CD14-positive monocyte (primary cell): ENCODE measurements around the gene SLC4A7. TPM values are rescaled to one million over a fixed set of nuclear protein-coding genes. Genes with fewer than 3 reads are reported as not detected.

Experiments
- DNase-seq, 3 donors: peaks; one replicate each; pipeline ENCODE4 v3.0.0-alpha.2; 2011 to 2022
- H2AFZ ChIP-seq: 2 replicates; pipeline ENCODE4 v1.6.0; 2012; ENCODE audit warnings: mild to moderate bottlenecking, low read depth, low read length, inconsistent platforms; ENCODE audit not compliant: insufficient read depth, poor library complexity, severe bottlenecking
- H3K27ac ChIP-seq, 2 donors: 1 replicate in 1 of 2; 2 replicates in 1 of 2; pipeline ENCODE4 v1.5.1; 2012 to 2013; ENCODE audit warnings: low read length in 2 of 2, control low read depth in 1 of 2, inconsistent platforms in 1 of 2, low read depth in 1 of 2, mild to moderate bottlenecking in 1 of 2
- H3K27me3 ChIP-seq, 2 donors: one replicate each; pipeline versions ENCODE4 v1.6.0 to v1.6.1; 2011 to 2013; ENCODE audit warnings: low read length in 2 of 2; ENCODE audit not compliant: control insufficient read depth in 2 of 2, insufficient read depth in 2 of 2
- H3K36me3 ChIP-seq, 2 donors: replicated peaks in 1 of 2; 1 replicate in 1 of 2; 2 replicates in 1 of 2; pipeline versions ENCODE4 v1.5.1 to v1.6.1; 2012 to 2013; ENCODE audit warnings: low read length in 2 of 2, control low read depth in 1 of 2, inconsistent platforms in 1 of 2, mild to moderate bottlenecking in 1 of 2; ENCODE audit not compliant: insufficient read depth in 2 of 2, control insufficient read depth in 1 of 2
- H3K4me1 ChIP-seq, 2 donors: 1 replicate in 1 of 2; 2 replicates in 1 of 2; pipeline versions ENCODE4 v1.5.1 to v1.6.1; 2012 to 2013; ENCODE audit warnings: low read length in 2 of 2, control low read depth in 1 of 2, inconsistent platforms in 1 of 2, mild to moderate bottlenecking in 1 of 2, moderate library complexity in 1 of 2; ENCODE audit not compliant: insufficient read depth in 2 of 2, control insufficient read depth in 1 of 2
- H3K4me2 ChIP-seq: replicated peaks from 2 replicates; pipeline ENCODE3; 2012; ENCODE audit warnings: low read length, moderate library complexity, mild to moderate bottlenecking; ENCODE audit not compliant: poor library complexity, severe bottlenecking; ENCODE audit errors: extremely low read depth
- H3K4me3 ChIP-seq, 3 experiments: fragments of 200-600 bp in 1 of 3; sonication (generic) in 1 of 3; replicated peaks in 1 of 3; 1 replicate in 2 of 3; 2 replicates in 1 of 3; pipeline ENCODE4 v1.5.1; 2011 to 2013; ENCODE audit warnings: low read length in 3 of 3, mild to moderate bottlenecking in 3 of 3, control low read depth in 2 of 3, low read depth in 2 of 3, inconsistent platforms in 1 of 3, moderate library complexity in 1 of 3
- H3K79me2 ChIP-seq: 2 replicates; pipeline ENCODE4 v1.6.0; 2012; ENCODE audit warnings: mild to moderate bottlenecking, control low read depth, inconsistent platforms, low read length, moderate library complexity; ENCODE audit not compliant: insufficient read depth
- H3K9ac ChIP-seq: 2 replicates; pipeline ENCODE4 v1.6.0; 2017; ENCODE audit warnings: low read length, mild to moderate bottlenecking; ENCODE audit not compliant: insufficient read depth, poor library complexity, severe bottlenecking
- H3K9me3 ChIP-seq, 2 donors: replicated peaks in 1 of 2; 1 replicate in 1 of 2; 2 replicates in 1 of 2; pipeline versions ENCODE4 v1.5.1 to v1.6.1; 2012 to 2013; ENCODE audit warnings: low read length in 2 of 2, control low read depth in 1 of 2; ENCODE audit not compliant: control insufficient read depth in 1 of 2, insufficient read depth in 1 of 2
- H4K20me1 ChIP-seq: 2 replicates; pipeline ENCODE4 v1.6.0; 2012; ENCODE audit warnings: mild to moderate bottlenecking, low read length, control low read depth, moderate library complexity; ENCODE audit not compliant: insufficient read depth
- H3K27ac Mint-ChIP-seq, 7 donors: one replicate each; pipeline ENCODE4 v1.8.0; 2020; ENCODE audit warnings: mild to moderate bottlenecking in 7 of 7, mixed read lengths in 7 of 7, moderate library complexity in 6 of 7, inconsistent platforms in 2 of 7
- H3K27me3 Mint-ChIP-seq, 3 donors: one replicate each; pipeline ENCODE4 v1.8.0; 2021 to 2022; ENCODE audit warnings: low read depth in 3 of 3, mild to moderate bottlenecking in 3 of 3, mixed read lengths in 3 of 3, moderate library complexity in 3 of 3, inconsistent platforms in 1 of 3
- H3K36me3 Mint-ChIP-seq, 2 donors: one replicate each; pipeline ENCODE4 v1.8.0; 2020; ENCODE audit warnings: mixed read lengths in 2 of 2, inconsistent platforms in 1 of 2, mild to moderate bottlenecking in 1 of 2
- H3K4me1 Mint-ChIP-seq: one replicate; pipeline ENCODE4 v1.8.0; 2020; ENCODE audit warnings: mild to moderate bottlenecking, mixed read lengths
- H3K4me3 Mint-ChIP-seq, 2 donors: one replicate each; pipeline ENCODE4 v1.8.0; 2020; ENCODE audit warnings: mild to moderate bottlenecking in 2 of 2, mixed read lengths in 2 of 2, moderate library complexity in 1 of 2
- H3K9me3 Mint-ChIP-seq, 7 donors: one replicate each; pipeline ENCODE4 v1.8.0; 2020 to 2022; ENCODE audit warnings: mixed read lengths in 7 of 7, mild to moderate bottlenecking in 6 of 7, moderate library complexity in 6 of 7, inconsistent platforms in 2 of 7
- WGBS: methylation state at CpG from one replicate; pipeline ENCODE4 v1.1.5; 2013; ENCODE audit warnings: missing lambda C conversion rate; ENCODE audit not compliant: insufficient coverage; 5-methylcytosine and 5-hydroxymethylcytosine counted together
- intact Hi-C, 2 donors: fragments of 100-400 bp; cut with micrococcal nuclease; formaldehyde crosslinking; loops; one replicate each; pipeline versions ENCODE4 v1.15.0 to v1.15.1; 2023
- polyA plus RNA-seq, 3 donors: library from polyadenylated mRNA; depleted of rRNA in 1 of 3; unstranded in 2 of 3; stranded (reverse) in 1 of 3; fragments of 300-500 nt in 2 of 3; fragments of >200 nt in 1 of 3; fragmentation: Illumina TruSeq in 2 of 3; gene quantifications; 1 replicate in 2 of 3; 2 replicates in 1 of 3; pipeline ENCODE4 v1.2.3, GENCODE V29; 2012 to 2021
- TF ChIP-seq, protein P1 (sequence below): fragments of 200-600 bp; IDR thresholded peaks from one replicate; pipeline ENCODE4 v1.8.0; 2022; ENCODE audit warnings: antibody characterized with exemption, mild to moderate bottlenecking

SLC4A7 gene
- polyA plus RNA-seq, 3 donors = 5.4 to 7.6 (median 5.5) TPM

- H3K27me3 ChIP-seq = no peaks in the 10 kb centered on the region
- intact Hi-C loops = no loop called here
- no peaks in the 10 kb centered on the region for H4K20me1 ChIP-seq
- no peak overlapping the region for H3K4me2 ChIP-seq
- Mint-ChIP-seq H3K4me1 (peaks cover 20% of the 10 kb centered on the region), H3K9me3 (peaks cover 0 to 2% (median 0%) of the 10 kb centered on the region in 7 donors), H3K36me3 (no peaks in the 10 kb centered on the region), H3K4me3 (no peak overlapping the region), H3K27me3 (peaks cover 0 to 2% (median 1%) of the 10 kb centered on the region in 3 donors), H3K27ac (no peak overlapping the region)
- H3K36me3 ChIP-seq = no peaks in the 10 kb centered on the region
- no peaks in the 10 kb centered on the region for H3K79me2 ChIP-seq
- H3K9ac ChIP-seq = no peak overlapping the region
- H3K9me3 ChIP-seq = no peaks in the 10 kb centered on the region
- no peak for DNase-seq
- WGBS = 96% methylated on average over 3 of the region's 5 CpGs
- TF ChIP-seq, protein P1, sequence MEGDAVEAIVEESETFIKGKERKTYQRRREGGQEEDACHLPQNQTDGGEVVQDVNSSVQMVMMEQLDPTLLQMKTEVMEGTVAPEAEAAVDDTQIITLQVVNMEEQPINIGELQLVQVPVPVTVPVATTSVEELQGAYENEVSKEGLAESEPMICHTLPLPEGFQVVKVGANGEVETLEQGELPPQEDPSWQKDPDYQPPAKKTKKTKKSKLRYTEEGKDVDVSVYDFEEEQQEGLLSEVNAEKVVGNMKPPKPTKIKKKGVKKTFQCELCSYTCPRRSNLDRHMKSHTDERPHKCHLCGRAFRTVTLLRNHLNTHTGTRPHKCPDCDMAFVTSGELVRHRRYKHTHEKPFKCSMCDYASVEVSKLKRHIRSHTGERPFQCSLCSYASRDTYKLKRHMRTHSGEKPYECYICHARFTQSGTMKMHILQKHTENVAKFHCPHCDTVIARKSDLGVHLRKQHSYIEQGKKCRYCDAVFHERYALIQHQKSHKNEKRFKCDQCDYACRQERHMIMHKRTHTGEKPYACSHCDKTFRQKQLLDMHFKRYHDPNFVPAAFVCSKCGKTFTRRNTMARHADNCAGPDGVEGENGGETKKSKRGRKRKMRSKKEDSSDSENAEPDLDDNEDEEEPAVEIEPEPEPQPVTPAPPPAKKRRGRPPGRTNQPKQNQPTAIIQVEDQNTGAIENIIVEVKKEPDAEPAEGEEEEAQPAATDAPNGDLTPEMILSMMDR = no peak
- peaks cover 5 to 18% of the 10 kb centered on the region in 2 donors for H3K4me1 ChIP-seq
- H3K4me3 ChIP-seq = no peak overlapping the region
- no peak overlapping the region for H3K27ac ChIP-seq
- H2AFZ ChIP-seq = no peak overlapping the region
Observed at GRCh38 chr3:27503526-27503925, 19.3 kb upstream of the SLC4A7 start.

DNA sequence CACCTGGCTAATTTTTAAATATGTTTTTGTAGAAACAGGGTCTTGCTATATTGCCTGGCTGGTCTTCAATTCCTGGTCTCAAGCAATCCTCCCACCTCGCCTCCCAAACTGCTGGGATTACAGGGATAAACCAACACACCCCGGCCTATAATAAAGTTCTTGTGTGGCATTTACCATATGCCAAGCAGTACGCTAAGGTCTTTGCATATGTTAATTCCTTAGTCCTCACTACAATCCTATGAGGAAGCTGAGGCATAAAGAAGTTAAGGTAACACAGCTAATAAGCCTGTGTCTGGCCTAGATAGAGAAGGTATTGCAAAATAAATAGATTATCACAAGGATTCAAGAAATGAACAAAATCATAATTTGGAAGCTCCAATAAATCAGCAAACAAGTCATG is 17.6 kb upstream of the SLC4A7 start:
- no peak overlapping the region for H3K4me2 ChIP-seq
- no peak overlapping the region for H3K27ac ChIP-seq
- H2AFZ ChIP-seq = no peak overlapping the region
- DNase-seq = no peak
- WGBS = no CpG with 5 or more reads among the region's 3 CpGs
- peaks cover 5 to 10% of the 10 kb centered on the region in 2 donors for H3K4me1 ChIP-seq
- no peak overlapping the region for H3K4me3 ChIP-seq
- intact Hi-C loops = no loop called here
- no peaks in the 10 kb centered on the region for H3K79me2 ChIP-seq
- TF ChIP-seq, protein P1 = no peak
- no peaks in the 10 kb centered on the region for H3K27me3 ChIP-seq
- H3K36me3 ChIP-seq = no peaks in the 10 kb centered on the region
- no peaks in the 10 kb centered on the region for H3K9me3 ChIP-seq
- H3K27me3 Mint-ChIP-seq = peaks cover 0 to 2% (median 1%) of the 10 kb centered on the region in 3 donors
- H3K36me3 Mint-ChIP-seq = no peaks in the 10 kb centered on the region
- no peaks in the 10 kb centered on the region for H4K20me1 ChIP-seq
- H3K4me3 Mint-ChIP-seq = no peak overlapping the region
- no peak overlapping the region for H3K27ac Mint-ChIP-seq
- no peak overlapping the region for H3K9ac ChIP-seq
- H3K9me3 Mint-ChIP-seq = peaks cover 0 to 2% (median 0%) of the 10 kb centered on the region in 7 donors
- peaks cover 22% of the 10 kb centered on the region for H3K4me1 Mint-ChIP-seq
